Measurements from ENCODE around the gene PPOX. TPM values are rescaled to one million over a fixed set of nuclear protein-coding genes. Genes with fewer than 3 reads are reported as not detected.

Gene PPOX
- total RNA-seq, 1 experiment from 2014 or later, result 23.1 TPM

DNA sequence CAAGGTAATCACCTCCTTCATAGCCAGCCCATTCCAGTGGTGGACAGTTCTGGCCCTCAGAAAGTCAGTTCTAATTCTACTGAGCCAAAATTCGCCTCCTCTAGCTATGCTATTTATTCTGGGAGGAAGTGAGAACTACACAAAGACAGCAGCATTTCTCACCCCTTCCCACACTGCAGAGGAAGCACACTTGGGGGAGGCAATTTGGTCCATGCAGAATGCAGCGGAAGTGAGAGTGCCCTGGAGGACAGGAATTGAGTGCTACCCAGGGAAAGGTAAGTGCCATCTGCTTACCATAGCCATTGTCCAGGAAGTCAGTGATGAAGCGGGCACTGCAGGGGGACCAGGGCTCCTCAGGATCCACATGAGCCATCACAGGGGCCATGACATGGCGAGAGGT lies 28.9 kb downstream of the PPOX start:
- no peaks in the 10 kb centered on the region for H3K36me3 ChIP-seq (ENCODE audit: low read depth)
- no peak overlapping the region for H2AFZ ChIP-seq
- no peak overlapping the region for H3K4me3 ChIP-seq
- no peak overlapping the region for H3K4me2 ChIP-seq
- ChIA-PET CTCF (no interaction called here), POLR2A (ENCODE audit: unreplicated experiment) (interaction anchor here (0.6 kb wide), 1 partner anchor 1373 kb away, joined by 6 read pairs; no protein-coding TSS in a partner anchor)
- no peaks in the 10 kb centered on the region for H3K27me3 ChIP-seq (ENCODE audit: insufficient read depth, low read depth)
- no peaks in the 10 kb centered on the region for H3K9me2 ChIP-seq (ENCODE audit: insufficient read depth)
- no TSS peak for BruUV-seq (replicated peaks)
- H3K4me1 ChIP-seq (replicated peaks; ENCODE audit: insufficient read depth), result peaks cover 4% of the 10 kb centered on the region; the same call in 1 of the 2 replicates
- peaks cover 5% of the 10 kb centered on the region; the same call in 1 of the 2 replicates for H3F3A ChIP-seq (ENCODE audit: insufficient read depth, low read depth)
- no peak overlapping the region for H3K27ac ChIP-seq
- H3K79me2 ChIP-seq (ENCODE audit: low read depth), result no peaks in the 10 kb centered on the region
- no peaks in the 10 kb centered on the region for H3K9me3 ChIP-seq (ENCODE audit: insufficient read depth, low read depth)
- TF ChIP-seq, protein P1, sequence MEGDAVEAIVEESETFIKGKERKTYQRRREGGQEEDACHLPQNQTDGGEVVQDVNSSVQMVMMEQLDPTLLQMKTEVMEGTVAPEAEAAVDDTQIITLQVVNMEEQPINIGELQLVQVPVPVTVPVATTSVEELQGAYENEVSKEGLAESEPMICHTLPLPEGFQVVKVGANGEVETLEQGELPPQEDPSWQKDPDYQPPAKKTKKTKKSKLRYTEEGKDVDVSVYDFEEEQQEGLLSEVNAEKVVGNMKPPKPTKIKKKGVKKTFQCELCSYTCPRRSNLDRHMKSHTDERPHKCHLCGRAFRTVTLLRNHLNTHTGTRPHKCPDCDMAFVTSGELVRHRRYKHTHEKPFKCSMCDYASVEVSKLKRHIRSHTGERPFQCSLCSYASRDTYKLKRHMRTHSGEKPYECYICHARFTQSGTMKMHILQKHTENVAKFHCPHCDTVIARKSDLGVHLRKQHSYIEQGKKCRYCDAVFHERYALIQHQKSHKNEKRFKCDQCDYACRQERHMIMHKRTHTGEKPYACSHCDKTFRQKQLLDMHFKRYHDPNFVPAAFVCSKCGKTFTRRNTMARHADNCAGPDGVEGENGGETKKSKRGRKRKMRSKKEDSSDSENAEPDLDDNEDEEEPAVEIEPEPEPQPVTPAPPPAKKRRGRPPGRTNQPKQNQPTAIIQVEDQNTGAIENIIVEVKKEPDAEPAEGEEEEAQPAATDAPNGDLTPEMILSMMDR (conservative IDR thresholded peaks at IDR 0.05), result no peak
- H4K20me1 ChIP-seq (ENCODE audit: insufficient read depth), result no peaks in the 10 kb centered on the region
- DNase-seq, result no peak
- intact Hi-C loops (cut with micrococcal nuclease; ENCODE audit: unreplicated experiment), result no loop called here

DNA sequence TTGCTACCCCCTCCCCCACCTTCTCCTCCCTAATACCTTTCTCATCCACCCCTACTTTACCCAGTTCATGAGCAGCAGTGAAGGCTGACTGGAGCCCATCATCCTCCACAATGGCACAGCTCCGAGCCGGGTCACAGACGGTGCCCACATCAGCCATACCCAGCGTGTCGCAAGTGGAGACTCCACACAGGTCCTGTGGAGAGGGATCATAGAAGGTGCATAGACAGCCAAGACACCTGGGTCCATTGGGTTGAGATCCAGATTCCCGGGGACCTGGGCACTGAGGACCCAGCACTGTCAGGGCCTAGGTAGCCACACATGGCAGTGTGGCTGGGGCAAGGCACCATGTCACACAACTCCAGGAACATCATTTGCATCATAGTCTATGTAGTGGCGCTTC lies 29.9 kb downstream of the PPOX start:
- no peaks in the 10 kb centered on the region for H4K20me1 ChIP-seq (ENCODE audit: insufficient read depth)
- peaks cover 7% of the 10 kb centered on the region for H3K4me1 ChIP-seq (replicated peaks; ENCODE audit: insufficient read depth)
- no peak overlapping the region for H3K27ac ChIP-seq
- no peaks in the 10 kb centered on the region for H3K9me2 ChIP-seq (ENCODE audit: insufficient read depth)
- TF ChIP-seq EZH2 (IDR thresholded peaks at IDR 0.05; ENCODE audit: low read depth), result no peak
- TF ChIP-seq, protein P1 (conservative IDR thresholded peaks at IDR 0.05), result no peak
- no peaks in the 10 kb centered on the region for H3K9me3 ChIP-seq (ENCODE audit: insufficient read depth, low read depth)
- no peaks in the 10 kb centered on the region for H3K36me3 ChIP-seq (ENCODE audit: low read depth)
- no peak for DNase-seq
- no TSS peak for BruUV-seq (replicated peaks)
- no peaks in the 10 kb centered on the region for H3K79me2 ChIP-seq (ENCODE audit: low read depth)
- no peak overlapping the region for H3K4me3 ChIP-seq
- H3K27me3 ChIP-seq (ENCODE audit: insufficient read depth, low read depth), result no peaks in the 10 kb centered on the region
- H2AFZ ChIP-seq, result no peak overlapping the region
- ChIA-PET CTCF (no interaction called here), POLR2A (ENCODE audit: unreplicated experiment) (no interaction called here)
- H3F3A ChIP-seq (ENCODE audit: insufficient read depth, low read depth), result peaks cover 5% of the 10 kb centered on the region; the same call in 1 of the 2 replicates
- no peak overlapping the region for H3K4me2 ChIP-seq
- intact Hi-C loops (cut with micrococcal nuclease; ENCODE audit: unreplicated experiment), result no loop called here

DNA sequence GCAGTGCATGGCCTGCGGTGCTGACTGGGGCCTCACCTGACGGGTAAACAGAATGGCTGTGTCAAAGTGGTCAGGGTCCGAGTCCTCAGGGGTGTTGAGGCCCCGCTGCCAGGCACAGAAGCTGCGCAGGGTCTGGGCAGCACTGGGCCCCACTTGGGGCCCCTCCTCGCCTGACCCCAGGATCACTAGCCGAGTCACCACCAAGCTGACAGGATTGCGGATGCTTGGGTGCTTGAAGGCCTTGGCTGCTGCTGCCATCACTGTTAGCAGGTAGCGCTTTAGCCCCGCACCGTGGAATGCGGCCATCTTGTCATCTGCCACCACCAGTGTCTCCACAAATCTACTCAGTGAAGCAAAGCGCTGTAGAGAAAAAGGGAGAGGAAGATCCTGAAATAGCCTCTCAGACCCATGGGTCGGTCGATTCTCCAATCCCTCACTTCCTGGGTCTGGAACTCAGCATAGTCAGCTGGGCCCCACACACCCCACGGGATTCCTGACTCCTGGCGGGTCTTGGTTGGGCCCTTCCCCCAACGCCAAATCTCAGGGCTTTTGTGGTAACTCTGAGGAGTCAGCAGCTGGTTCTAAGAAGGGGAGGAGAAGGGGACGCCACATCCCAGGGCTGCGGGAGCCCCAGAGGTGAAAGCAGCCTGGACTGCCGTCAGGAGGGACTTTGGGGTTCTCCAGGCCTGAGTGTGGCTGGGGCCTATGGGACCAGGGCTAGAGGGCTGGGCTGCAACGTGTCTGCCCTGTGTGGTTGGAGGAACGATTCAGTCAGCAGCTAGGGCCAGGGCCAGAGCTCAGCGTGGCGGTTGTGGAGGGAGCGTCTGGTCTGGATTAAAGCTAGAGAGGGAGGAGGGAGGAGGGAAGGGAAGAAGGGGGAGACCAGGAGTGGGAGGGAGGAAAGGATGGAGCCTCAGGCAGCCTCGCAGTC lies 30.6 kb downstream of the PPOX start:
- no peaks in the 10 kb centered on the region for H3K36me3 ChIP-seq (ENCODE audit: low read depth)
- H3K27me3 ChIP-seq (ENCODE audit: insufficient read depth, low read depth), result no peaks in the 10 kb centered on the region
- no peak overlapping the region for H2AFZ ChIP-seq
- H3K4me3 ChIP-seq, result no peak overlapping the region
- H3K4me1 ChIP-seq (replicated peaks; ENCODE audit: insufficient read depth), result peaks cover 13% of the 10 kb centered on the region
- TF ChIP-seq, protein P1 (conservative IDR thresholded peaks at IDR 0.05), result no peak
- no peak for TF ChIP-seq EZH2 (IDR thresholded peaks at IDR 0.05; ENCODE audit: low read depth)
- H3F3A ChIP-seq (ENCODE audit: insufficient read depth, low read depth), result peaks cover 5% of the 10 kb centered on the region; the same call in 1 of the 2 replicates
- intact Hi-C loops (cut with micrococcal nuclease; ENCODE audit: unreplicated experiment), result no loop called here
- CTCF ChIA-PET, result no interaction called here
- no peaks in the 10 kb centered on the region for H3K9me2 ChIP-seq (ENCODE audit: insufficient read depth)
- POLR2A ChIA-PET (ENCODE audit: unreplicated experiment), result no interaction called here
- H4K20me1 ChIP-seq (ENCODE audit: insufficient read depth), result no peaks in the 10 kb centered on the region
- H3K79me2 ChIP-seq (ENCODE audit: low read depth), result no peaks in the 10 kb centered on the region
- no peak overlapping the region for H3K27ac ChIP-seq
- H3K9me3 ChIP-seq (ENCODE audit: insufficient read depth, low read depth), result no peaks in the 10 kb centered on the region
- DNase-seq, result no peak
- BruUV-seq (replicated peaks), result no TSS peak
- no peak overlapping the region for H3K4me2 ChIP-seq
